GM12878 (cell line): Measurements from ENCODE around the gene DNAJB2.

ENCODE experiments used
- CBFB ChIP-seq: IDR thresholded peaks from 2 replicates; pipeline ENCODE4 v1.6.1; 2016; ENCODE audit warnings: antibody characterized with exemption, low read depth
- PML ChIP-seq: IDR thresholded peaks from 2 replicates; pipeline ENCODE4 v1.6.1; 2012; ENCODE audit warnings: low read length, inconsistent platforms
- YY1 ChIP-seq: IDR thresholded peaks from 2 replicates; pipeline ENCODE4 v1.6.1; 2011; ENCODE audit warnings: low read depth, mild to moderate bottlenecking, low read length
- ZNF384 ChIP-seq: IDR thresholded peaks from 2 replicates; pipeline ENCODE4 v1.6.1; 2012; ENCODE audit warnings: low read depth, mild to moderate bottlenecking, low read length, improper control_type of control experiment, borderline replicate concordance
- TF ChIP-seq, protein P1 (sequence below), 3 experiments: IDR thresholded peaks in 2 of 3; conservative IDR thresholded peaks in 1 of 3; 2 replicates each; pipeline ENCODE4 v1.5.1; 2011; ENCODE audit warnings: low read depth in 3 of 3, low read length in 3 of 3, mild to moderate bottlenecking in 3 of 3, control low read depth in 2 of 3, moderate library complexity in 2 of 3, inconsistent platforms in 1 of 3, mixed read lengths in 1 of 3; ENCODE audit not compliant: control insufficient read depth in 2 of 3, insufficient read depth in 1 of 3; ENCODE audit errors: extremely low read depth in 1 of 3
- TF ChIP-seq, protein P2 (sequence below): IDR thresholded peaks from 2 replicates; pipeline ENCODE4 v1.6.1; 2011; ENCODE audit warnings: low read depth, low read length, improper control_type of control experiment, borderline replicate concordance

DNA sequence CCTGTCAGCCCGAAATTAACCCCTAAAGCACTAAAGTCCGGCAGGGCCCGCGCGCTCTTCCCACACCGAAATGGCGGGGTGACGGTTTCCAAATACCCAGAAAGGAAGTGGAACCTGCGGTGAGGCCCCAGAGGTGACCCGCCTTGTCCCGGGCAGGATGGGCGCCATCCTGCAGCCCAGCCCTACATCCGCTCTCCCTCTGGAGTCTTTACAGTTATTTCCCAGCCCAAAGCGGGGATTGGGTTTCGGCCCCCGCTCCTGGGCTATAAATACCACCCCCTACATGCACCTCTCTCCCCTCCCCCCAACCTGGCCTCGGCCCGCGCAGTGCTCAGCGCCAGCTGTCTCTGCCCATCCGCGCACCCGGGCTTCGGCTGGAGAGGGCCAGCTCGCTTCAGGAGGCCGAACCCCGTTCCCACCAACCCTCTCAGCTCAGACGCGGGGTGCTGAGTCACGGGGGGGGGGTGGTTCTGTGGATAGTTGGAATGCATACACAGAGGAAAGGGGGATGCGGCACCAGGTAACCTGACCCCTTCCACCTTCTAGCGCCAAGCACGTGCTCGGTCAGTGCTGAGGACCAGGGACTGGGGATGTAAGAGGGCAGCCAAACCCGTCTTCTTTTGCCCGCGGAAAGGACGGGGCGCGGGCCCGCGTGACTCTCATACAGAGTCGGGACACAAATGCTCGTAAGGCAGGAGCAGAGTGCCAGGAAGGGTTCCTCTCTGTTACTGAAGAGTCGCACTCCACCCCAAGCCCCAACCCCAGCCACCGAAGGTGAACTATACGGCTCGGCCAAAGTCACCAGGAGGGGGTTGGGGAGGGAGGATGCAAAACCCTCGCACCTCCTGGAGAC is 26.0 kb upstream of the DNAJB2 start, which contains the start of gene TUBA4B:
- TF ChIP-seq ZNF384 (no peak), PML (no peak), CBFB (peak; percentile 32; the same call in 1 of the 2 replicates), YY1 (peak; percentile 82)
- TF ChIP-seq, protein P1, sequence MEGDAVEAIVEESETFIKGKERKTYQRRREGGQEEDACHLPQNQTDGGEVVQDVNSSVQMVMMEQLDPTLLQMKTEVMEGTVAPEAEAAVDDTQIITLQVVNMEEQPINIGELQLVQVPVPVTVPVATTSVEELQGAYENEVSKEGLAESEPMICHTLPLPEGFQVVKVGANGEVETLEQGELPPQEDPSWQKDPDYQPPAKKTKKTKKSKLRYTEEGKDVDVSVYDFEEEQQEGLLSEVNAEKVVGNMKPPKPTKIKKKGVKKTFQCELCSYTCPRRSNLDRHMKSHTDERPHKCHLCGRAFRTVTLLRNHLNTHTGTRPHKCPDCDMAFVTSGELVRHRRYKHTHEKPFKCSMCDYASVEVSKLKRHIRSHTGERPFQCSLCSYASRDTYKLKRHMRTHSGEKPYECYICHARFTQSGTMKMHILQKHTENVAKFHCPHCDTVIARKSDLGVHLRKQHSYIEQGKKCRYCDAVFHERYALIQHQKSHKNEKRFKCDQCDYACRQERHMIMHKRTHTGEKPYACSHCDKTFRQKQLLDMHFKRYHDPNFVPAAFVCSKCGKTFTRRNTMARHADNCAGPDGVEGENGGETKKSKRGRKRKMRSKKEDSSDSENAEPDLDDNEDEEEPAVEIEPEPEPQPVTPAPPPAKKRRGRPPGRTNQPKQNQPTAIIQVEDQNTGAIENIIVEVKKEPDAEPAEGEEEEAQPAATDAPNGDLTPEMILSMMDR (IDR thresholded peaks at IDR 0.05 in 2 of 3, conservative IDR thresholded peaks at IDR 0.05 in 1 of 3; ENCODE audit: control insufficient read depth in 2 of 3, extremely low read depth in 1 of 3, insufficient read depth in 1 of 3, low read depth in 3 of 3, low read length in 3 of 3), result no peak
- TF ChIP-seq, protein P2, sequence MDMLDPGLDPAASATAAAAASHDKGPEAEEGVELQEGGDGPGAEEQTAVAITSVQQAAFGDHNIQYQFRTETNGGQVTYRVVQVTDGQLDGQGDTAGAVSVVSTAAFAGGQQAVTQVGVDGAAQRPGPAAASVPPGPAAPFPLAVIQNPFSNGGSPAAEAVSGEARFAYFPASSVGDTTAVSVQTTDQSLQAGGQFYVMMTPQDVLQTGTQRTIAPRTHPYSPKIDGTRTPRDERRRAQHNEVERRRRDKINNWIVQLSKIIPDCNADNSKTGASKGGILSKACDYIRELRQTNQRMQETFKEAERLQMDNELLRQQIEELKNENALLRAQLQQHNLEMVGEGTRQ, result no peak
